Astrocyte of the cerebellum (primary cell): ENCODE data around the gene LRRC47.
"Not testable (repeated sequence)": the region's sequence is repeated elsewhere in the genome, so short reads cannot be mapped to it uniquely, and the experiment has no call there.

Experiments
- DNase-seq: peaks from one replicate; pipeline ENCODE4 v3.0.0-alpha.2; 2011; ENCODE audit warnings: low read depth
- H3K4me3 ChIP-seq: 2 replicates; pipeline ENCODE4 v1.5.1; 2011; ENCODE audit warnings: mild to moderate bottlenecking, low read depth, low read length, moderate library complexity
- in situ Hi-C: cut with HindIII; loops from 2 replicates; pipeline ENCODE4 v1.10.0; 2017; ENCODE audit warnings: low sequenced_read_pairs
- TF ChIP-seq, protein P1 (sequence below): IDR thresholded peaks from 2 replicates; pipeline ENCODE4 v1.5.1; 2012; ENCODE audit warnings: low read length, low read depth, moderate library complexity, mild to moderate bottlenecking; ENCODE audit errors: missing control alignments

The LRRC47 gene

DNA sequence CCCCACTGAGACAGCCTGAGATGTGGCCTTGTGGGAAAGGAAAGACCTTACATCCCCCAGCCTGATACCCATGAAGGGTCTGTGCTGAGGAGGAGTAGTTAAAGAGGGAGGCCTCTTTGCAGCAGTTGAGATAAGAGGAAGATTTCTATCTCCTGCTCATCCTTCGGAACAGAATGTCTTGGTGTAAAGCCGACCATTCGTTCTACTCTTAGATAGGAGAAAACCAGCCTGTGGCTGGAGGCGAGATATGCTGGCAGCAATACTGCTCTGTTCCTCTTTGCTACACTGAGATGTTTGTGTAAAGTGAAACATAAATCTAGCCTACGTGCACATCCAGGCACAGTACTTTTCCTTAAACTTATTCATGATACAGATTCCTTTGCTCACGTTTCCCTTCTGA lies 45.6 kb downstream of the LRRC47 start:
- no peak for DNase-seq
- TF ChIP-seq, protein P1, sequence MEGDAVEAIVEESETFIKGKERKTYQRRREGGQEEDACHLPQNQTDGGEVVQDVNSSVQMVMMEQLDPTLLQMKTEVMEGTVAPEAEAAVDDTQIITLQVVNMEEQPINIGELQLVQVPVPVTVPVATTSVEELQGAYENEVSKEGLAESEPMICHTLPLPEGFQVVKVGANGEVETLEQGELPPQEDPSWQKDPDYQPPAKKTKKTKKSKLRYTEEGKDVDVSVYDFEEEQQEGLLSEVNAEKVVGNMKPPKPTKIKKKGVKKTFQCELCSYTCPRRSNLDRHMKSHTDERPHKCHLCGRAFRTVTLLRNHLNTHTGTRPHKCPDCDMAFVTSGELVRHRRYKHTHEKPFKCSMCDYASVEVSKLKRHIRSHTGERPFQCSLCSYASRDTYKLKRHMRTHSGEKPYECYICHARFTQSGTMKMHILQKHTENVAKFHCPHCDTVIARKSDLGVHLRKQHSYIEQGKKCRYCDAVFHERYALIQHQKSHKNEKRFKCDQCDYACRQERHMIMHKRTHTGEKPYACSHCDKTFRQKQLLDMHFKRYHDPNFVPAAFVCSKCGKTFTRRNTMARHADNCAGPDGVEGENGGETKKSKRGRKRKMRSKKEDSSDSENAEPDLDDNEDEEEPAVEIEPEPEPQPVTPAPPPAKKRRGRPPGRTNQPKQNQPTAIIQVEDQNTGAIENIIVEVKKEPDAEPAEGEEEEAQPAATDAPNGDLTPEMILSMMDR = no peak
- in situ Hi-C loops = no loop called here
- no peak overlapping the region for H3K4me3 ChIP-seq

DNA sequence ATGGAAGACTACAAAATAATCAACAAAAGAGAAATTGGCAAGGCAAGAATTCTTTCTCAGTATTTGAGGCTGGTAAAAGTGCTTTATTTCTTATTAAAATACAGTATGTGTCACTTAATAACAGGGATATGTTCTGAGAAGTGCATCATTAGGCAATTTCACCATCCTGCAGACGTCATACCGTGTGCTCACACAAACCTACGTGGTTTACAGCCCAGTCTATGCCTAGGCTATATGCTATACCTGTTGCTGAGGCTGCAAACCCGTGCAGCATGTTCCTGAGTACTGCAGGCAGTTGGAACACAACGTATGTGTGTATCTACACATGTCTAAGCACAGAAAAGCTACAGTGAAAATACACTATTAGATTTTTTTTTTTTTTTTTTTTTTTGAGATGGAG lies 46.8 kb downstream of the LRRC47 start:
- no peak overlapping the region for H3K4me3 ChIP-seq
- TF ChIP-seq, protein P1 = no peak
- in situ Hi-C loops = no loop called here
- DNase-seq = no peak

DNA sequence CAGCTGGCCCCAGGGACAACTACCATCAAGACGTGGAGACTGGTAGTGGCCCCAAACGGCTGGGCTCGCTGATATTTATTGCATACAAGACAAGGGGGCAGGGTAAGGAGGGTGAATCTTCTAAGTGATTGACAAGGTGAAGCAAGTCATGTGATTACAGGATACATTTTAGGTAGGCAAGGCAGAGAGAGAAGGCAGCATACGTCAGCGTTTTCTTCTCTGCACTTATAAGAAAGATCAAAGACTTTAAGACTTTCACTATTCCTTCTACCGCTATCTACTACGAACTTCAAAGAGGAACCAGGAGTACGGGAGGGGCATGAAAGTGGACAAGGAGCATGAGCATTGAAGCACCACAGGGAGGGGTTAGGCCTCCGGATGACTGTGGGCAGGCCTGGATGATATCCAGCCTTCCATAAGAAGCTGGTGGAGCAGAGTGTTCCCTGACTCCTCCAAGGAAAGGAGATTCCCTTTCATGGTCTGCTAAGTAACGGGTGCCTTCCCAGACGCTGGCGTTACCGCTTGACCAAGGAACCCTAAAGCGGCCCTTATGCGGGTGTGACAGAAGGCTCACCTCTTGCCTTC lies 47.9 kb downstream of the LRRC47 start:
- DNase-seq, H3K4me3 ChIP-seq, in situ Hi-C loops: not testable (repeated sequence)

DNA sequence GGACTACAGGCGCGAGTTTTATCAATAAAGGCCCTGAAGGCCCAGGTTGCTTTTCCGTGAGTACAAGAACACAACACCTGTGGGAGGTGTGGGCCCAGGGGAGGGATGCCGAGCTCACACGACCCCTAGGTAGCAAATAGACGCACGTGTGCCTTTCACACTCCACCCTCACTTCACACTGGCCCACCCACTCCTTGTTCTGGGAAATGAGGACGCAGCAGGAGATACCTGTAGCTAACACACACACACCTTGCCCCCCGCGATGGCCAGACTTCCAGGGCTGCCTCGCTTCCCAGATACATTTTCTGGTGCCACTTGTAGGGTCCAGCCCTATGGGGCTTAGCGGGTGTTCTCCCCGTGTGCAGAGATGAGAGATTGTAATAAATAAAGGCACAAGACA lies 48.4 kb downstream of the LRRC47 start:
- TF ChIP-seq, protein P1 = no peak
- in situ Hi-C loops = no loop called here
- H3K4me3 ChIP-seq = peak overlapping the region; percentile 69
- no peak for DNase-seq

DNA sequence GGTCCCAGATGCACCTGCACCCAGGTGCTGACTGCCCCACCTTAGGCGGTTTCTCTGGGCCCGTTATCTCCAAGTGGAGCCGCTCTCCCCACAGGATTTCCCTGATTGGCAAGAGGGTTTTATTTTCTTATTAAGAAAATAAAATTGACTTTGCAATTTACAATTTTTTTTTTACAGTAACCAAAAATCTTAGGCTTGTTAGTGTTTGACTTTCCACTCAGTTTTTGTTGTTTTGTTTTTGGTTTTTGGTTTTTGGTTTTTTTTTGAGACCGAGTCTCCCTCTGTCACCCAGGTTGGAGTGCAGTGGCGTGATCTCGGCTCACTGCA lies 48.8 kb downstream of the LRRC47 start:
- H3K4me3 ChIP-seq = peak overlapping the region; percentile 69
- TF ChIP-seq, protein P1 = no peak
- in situ Hi-C loops = no loop called here
- no peak for DNase-seq

DNA sequence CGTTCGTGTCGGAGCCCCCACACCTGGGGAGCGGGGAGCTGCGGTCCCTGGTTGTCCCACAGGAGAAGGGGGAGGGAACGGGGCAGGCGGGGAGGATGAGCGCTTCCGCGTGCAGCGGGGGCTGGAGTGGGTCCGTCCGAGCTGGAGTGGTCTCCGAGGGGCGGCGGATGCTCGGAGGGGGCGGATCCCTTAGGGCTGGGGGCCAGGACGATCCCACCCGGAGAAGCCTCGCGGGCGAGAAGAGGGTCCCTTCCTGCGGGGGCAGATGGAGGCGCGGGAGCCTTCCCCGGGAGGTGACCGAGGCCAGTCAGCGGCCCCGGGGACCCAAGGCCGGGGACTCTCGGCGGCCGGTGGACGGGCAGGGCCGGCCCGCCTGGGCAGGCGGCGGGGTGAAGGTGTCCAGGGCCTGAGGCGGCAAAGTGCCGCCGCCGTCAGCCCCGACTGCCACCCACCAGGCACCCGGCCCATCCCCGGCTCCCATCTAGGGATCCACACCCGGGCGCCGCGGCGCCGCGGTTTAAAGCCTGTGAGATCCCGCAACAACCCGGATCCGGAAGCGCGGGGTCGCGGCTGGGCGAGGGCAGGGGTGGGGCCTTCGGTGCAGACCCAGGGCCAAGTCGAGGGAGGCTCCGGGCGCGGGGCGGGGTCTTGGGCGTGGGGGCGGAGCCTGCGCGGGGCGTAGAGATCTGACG lies 49.3 kb downstream of the LRRC47 start:
- TF ChIP-seq, protein P1 = no peak
- DNase-seq = peak; percentile 16
- in situ Hi-C loops = no loop called here
- peak overlapping the region; percentile 69 for H3K4me3 ChIP-seq

DNA sequence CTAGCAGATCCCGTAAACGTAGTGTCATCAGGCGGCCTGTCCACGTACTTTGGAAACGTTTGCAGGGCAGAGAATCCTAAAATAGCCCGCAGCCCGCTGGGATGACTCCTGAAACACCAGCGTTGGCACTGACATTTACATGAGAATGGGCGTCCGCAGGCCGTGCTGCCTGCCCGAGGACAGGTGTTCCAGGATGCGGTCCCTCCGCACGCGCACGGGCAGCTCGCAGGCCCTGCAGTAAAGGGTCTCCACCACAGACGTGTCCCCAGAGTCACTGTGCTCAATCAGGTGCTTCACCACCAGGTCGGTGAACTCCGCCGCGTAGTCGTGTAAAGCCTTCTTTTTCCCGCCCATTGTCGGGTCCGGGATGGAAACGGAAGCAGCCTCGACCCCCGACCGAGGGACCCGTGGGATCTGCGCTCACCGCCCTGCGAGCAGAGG lies 49.9 kb downstream of the LRRC47 start:
- no peak for DNase-seq

More for the DNA sequence above, 49.9 kb downstream of the LRRC47 start:
- peak overlapping the region; percentile 69 for H3K4me3 ChIP-seq
- in situ Hi-C loops = no loop called here
- TF ChIP-seq, protein P1 = no peak
